ENCODE measurements around the gene GRAP. TPM values are rescaled to one million over a fixed set of nuclear protein-coding genes. Genes with fewer than 3 reads are reported as not detected.
A peak's percentile ranks its signal among the peaks of the same experiment; 100 is the strongest.
"Not testable (repeated sequence)": the region's sequence is repeated elsewhere in the genome, so short reads cannot be mapped to it uniquely, and the experiment has no call there.

The GRAP gene
- total RNA-seq, 4 donors from 2014 or later = 1.1 to 7.1 (median 4.1) TPM

DNA sequence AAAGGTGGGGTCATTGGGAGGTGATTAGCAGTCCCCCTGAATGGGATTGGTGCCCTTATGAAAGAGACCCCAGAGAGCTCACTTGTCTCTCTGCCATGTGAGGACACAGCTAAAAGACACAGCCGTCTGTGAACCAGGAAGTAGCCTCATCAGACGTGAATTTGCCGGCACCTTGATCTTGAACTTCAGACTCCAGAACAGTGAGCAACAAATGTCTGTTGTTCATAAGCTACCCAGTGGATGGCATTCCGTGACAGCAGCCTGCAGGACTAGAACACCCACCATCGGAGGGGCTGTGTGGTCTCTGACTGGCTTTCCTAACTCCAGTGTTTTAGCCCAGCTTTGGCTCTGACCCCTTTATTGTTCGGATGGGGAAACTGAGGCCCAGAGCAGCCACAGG, 9.2 kb downstream of the GRAP start:
- H3K27me3 ChIP-seq, H3K4me1 ChIP-seq, H3K9me3 ChIP-seq, H3K4me3 ChIP-seq, H3K27ac ChIP-seq, H3K36me3 ChIP-seq, ATAC-seq: not testable (repeated sequence)
- WGBS, 2 donors (ENCODE audit: low coverage in 1 of 2) = no CpG with 5 or more reads among the region's 6 CpGs

DNA sequence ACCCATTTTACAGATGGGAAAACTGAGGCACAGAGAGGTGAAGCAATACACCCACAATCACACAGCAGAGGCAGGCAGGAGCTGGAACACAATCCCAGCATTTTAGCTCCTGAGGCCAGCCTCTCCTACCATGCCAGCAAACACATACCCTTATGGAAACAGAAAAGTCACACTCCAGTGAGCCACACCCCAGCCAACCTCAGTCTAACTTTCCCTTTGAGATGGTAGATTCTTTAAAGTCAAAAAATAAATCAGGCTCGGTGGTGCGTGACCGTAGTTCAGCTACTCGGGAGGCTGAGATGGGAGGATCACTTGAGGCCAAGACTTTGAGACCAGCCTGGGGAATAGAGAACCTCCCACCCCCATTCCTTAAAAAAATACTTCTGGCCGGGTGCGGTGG, 10.6 kb downstream of the GRAP start:
- no CpG with 5 or more reads among the region's 6 CpGs for WGBS, 2 donors (ENCODE audit: low coverage in 1 of 2)
- H3K27me3 ChIP-seq, H3K36me3 ChIP-seq, H3K9me3 ChIP-seq, H3K27ac ChIP-seq, H3K4me1 ChIP-seq, H3K4me3 ChIP-seq, ATAC-seq: not testable (repeated sequence)

- ATAC-seq = peak; percentile 91
- not testable (repeated sequence) for H3K36me3 ChIP-seq, H3K9me3 ChIP-seq, H3K4me3 ChIP-seq, H3K27me3 ChIP-seq, H3K4me1 ChIP-seq
- no CpG with 5 or more reads among the region's 24 CpGs for WGBS, 2 donors (ENCODE audit: low coverage in 1 of 2)
- peak overlapping the region in 1 of 4 donors; percentile 64 for H3K27ac ChIP-seq
Measured at GRCh38 chr17:19032377-19032988, 14.3 kb downstream of the GRAP start.

DNA sequence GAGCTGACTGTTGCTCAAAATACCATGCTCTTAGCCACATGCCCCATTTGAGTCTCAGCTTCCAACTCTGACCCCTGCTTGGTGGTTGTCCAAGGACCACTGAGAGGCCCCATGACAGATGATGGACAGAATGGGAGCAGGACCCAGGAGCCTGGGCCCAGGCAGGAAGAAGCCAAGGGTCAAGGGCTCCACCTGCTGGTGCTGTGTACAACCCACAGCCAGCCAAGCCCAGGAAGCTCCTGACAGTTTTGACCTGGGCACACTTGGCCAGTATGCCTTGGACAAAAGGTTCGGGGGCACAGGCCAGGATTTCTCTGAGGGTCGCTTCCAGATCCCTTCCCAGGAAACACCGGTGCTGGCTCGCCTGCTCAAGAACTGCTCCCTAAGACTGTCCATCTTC, 15.0 kb downstream of the GRAP start:
- no CpG with 5 or more reads among the region's 4 CpGs for WGBS, 2 donors (ENCODE audit: low coverage in 1 of 2)
- not testable (repeated sequence) for H3K4me3 ChIP-seq, H3K36me3 ChIP-seq, H3K9me3 ChIP-seq, H3K27me3 ChIP-seq, H3K4me1 ChIP-seq
- ATAC-seq = peak; percentile 74
- peak overlapping the region in 2 of 4 donors; percentile 64 to 66 for H3K27ac ChIP-seq
- TF ChIP-seq, protein P1, sequence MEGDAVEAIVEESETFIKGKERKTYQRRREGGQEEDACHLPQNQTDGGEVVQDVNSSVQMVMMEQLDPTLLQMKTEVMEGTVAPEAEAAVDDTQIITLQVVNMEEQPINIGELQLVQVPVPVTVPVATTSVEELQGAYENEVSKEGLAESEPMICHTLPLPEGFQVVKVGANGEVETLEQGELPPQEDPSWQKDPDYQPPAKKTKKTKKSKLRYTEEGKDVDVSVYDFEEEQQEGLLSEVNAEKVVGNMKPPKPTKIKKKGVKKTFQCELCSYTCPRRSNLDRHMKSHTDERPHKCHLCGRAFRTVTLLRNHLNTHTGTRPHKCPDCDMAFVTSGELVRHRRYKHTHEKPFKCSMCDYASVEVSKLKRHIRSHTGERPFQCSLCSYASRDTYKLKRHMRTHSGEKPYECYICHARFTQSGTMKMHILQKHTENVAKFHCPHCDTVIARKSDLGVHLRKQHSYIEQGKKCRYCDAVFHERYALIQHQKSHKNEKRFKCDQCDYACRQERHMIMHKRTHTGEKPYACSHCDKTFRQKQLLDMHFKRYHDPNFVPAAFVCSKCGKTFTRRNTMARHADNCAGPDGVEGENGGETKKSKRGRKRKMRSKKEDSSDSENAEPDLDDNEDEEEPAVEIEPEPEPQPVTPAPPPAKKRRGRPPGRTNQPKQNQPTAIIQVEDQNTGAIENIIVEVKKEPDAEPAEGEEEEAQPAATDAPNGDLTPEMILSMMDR (IDR thresholded peaks at IDR 0.05) = peak in 2 of 4 experiments; percentile 9 to 54

DNA sequence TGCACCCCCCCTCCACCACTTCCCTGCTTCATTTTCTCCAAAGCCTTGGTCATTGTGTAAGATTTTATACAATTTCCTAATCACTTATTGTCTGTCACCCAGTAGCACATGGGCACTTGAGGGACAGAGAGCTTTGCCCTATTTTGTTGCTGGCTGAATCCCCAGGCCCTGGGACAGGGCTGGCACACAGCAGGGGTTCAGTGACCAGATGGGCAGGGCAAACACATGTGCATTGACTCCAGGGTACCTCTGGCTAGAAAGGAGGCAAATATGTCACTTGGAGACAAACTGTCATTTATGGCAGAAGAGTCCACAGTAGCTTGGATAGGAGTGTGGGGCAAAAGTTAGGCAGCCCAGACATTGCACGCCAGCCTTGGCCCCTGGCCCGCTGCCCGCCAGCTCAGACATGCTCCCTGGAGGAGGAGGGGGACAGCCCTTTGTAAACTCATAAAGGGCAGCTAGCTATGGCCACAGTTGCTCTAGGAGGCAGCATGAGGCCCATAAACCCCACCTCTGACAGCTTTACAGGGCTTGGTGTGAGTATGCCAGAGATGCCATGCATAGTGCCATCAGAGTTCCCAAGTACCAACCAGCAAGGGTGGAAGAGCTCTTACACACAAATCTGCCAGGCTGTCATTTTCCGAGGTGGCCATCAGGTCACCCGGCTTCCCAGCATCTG, 15.8 kb downstream of the GRAP start:
- H3K4me1 ChIP-seq, H3K36me3 ChIP-seq, H3K27ac ChIP-seq, H3K27me3 ChIP-seq, H3K4me3 ChIP-seq, ATAC-seq, H3K9me3 ChIP-seq: not testable (repeated sequence)
- no CpG with 5 or more reads among the region's 5 CpGs for WGBS, 2 donors (ENCODE audit: low coverage in 1 of 2)

GRCh38 chr17:19029740-19030139, 17.0 kb downstream of the GRAP start:
- not testable (repeated sequence) for H3K36me3 ChIP-seq, ATAC-seq, H3K27ac ChIP-seq, H3K9me3 ChIP-seq, H3K4me3 ChIP-seq, H3K27me3 ChIP-seq, H3K4me1 ChIP-seq
- no CpG with 5 or more reads among the region's 5 CpGs for WGBS, 2 donors (ENCODE audit: low coverage in 1 of 2)

- H3K36me3 ChIP-seq, H3K4me1 ChIP-seq, H3K27me3 ChIP-seq, H3K9me3 ChIP-seq, H3K27ac ChIP-seq, ATAC-seq, H3K4me3 ChIP-seq: not testable (repeated sequence)
- WGBS, 2 donors (ENCODE audit: low coverage in 1 of 2) = no CpG with 5 or more reads among the region's 11 CpGs
Measured at GRCh38 chr17:19028671-19029070, 18.1 kb downstream of the GRAP start.

DNA sequence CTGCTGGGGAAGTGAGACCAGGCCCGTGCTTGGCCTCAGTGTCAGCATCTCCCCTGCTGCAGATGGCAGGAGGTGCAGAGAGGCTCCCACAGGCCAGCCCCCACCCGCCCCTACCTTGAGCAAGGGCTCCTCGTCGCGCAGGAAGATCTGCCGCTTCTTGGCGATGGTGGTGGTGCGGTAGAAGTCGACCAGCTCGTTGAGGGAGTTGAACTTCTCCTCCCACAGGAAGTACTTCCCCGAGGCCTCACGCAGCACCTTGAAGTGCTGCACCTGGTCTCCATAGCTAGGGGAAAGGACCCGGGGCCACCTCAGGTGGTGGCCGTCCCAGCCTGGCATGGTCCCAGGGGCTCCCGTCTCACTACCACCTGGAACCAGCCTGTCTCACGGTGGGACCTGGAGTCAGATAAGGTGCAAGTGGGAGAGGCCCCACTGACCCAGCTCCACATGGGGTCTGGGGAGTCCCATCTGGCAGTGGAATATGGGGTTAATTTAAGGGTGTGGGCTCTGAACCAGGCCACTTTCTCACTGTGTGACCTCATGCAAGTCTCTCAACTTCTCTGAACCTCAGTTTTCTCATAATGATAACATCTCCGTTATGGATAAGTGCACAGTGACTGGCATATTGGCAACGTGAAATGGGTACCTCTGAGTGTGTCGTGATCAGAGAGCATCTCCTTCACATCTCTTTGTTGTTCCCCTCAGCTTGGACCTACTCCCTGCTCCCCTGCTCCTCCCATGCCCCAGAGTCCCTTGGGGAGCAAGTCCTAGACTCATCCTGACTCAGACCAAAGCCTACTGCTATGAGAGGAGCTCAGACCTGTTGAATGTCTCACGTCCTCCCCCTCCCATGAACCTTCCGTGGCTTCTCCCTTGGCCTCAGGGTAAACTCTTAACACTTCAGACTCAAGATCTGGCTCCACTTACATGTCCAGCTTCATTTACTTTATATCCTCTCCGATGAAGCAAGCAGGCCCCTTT, 22.4 kb downstream of the GRAP start:
- H3K36me3 ChIP-seq = no peaks in the 10 kb centered on the region
- H3K4me1 ChIP-seq = no peaks in the 10 kb centered on the region
- WGBS, 2 donors (ENCODE audit: low coverage in 1 of 2) = 68 to 75% methylated on average over 4 to 6 of the region's 22 CpGs
- no peak overlapping the region for H3K27ac ChIP-seq
- no peak for TF ChIP-seq POLR2A (IDR thresholded peaks at IDR 0.05)
- TF ChIP-seq, protein P1 (IDR thresholded peaks at IDR 0.05) = no peak
- TF ChIP-seq EP300 (IDR thresholded peaks at IDR 0.05) = no peak
- no peak for TF ChIP-seq POLR2AphosphoS5 (IDR thresholded peaks at IDR 0.05)
- ATAC-seq = no peak
- H3K4me3 ChIP-seq = no peak overlapping the region
- no peaks in the 10 kb centered on the region for H3K9me3 ChIP-seq
- no peaks in the 10 kb centered on the region for H3K27me3 ChIP-seq

Data from gastroesophageal sphincter (tissue), 4 donors.